Measurements from ENCODE around the gene ADK. TPM values are rescaled to one million over a fixed set of nuclear protein-coding genes. Genes with fewer than 3 reads are reported as not detected.
A peak's percentile ranks its signal among the peaks of the same experiment; 100 is the strongest.

The ADK gene
- 10 to 100 TPM in 2 of 4 donors, 1 to 10 TPM in 2; 7.2 to 32.3 (median 16.1) TPM for polyA plus RNA-seq
- long read RNA-seq, donor 1, transcript ADK-202 (11 exons, 2,083 nt) = major isoform, 17 of 17 reads
- long read RNA-seq, donor 1, partial matches to known transcripts = 0 of 17 reads
- long read RNA-seq, donor 1, other reads (novel, unspliced or antisense) = 0 of 17 reads
- long read RNA-seq, donor 2, partial matches to known transcripts = 0 of 4 reads
- long read RNA-seq, donor 2, other reads (novel, unspliced or antisense) = 0 of 4 reads
- long read RNA-seq, donor 3, partial matches to known transcripts = 0 of 4 reads
- long read RNA-seq, donor 3, other reads (novel, unspliced or antisense) = 0 of 4 reads
- long read RNA-seq, donor 4 = 0 reads
- long read RNA-seq, donor 5, partial matches to known transcripts = 0 of 2 reads
- long read RNA-seq, donor 5, other reads (novel, unspliced or antisense) = 0 of 2 reads
- long read RNA-seq, donor 6, partial matches to known transcripts = 0 of 5 reads
- long read RNA-seq, donor 6, other reads (novel, unspliced or antisense) = 0 of 5 reads
- long read RNA-seq, donor 7 = 0 reads
- long read RNA-seq, donor 8, partial matches to known transcripts = 0 of 1 reads
- long read RNA-seq, donor 8, other reads (novel, unspliced or antisense) = 0 of 1 reads
- long read RNA-seq, donor 9 = 0 reads
- long read RNA-seq, donor 10, transcript ADK-202 (11 exons, 2,083 nt) = major isoform, 6 of 7 reads
- long read RNA-seq, donor 10, partial matches to known transcripts = 0 of 7 reads
- long read RNA-seq, donor 10, other reads (novel, unspliced or antisense) = 0 of 7 reads

DNA sequence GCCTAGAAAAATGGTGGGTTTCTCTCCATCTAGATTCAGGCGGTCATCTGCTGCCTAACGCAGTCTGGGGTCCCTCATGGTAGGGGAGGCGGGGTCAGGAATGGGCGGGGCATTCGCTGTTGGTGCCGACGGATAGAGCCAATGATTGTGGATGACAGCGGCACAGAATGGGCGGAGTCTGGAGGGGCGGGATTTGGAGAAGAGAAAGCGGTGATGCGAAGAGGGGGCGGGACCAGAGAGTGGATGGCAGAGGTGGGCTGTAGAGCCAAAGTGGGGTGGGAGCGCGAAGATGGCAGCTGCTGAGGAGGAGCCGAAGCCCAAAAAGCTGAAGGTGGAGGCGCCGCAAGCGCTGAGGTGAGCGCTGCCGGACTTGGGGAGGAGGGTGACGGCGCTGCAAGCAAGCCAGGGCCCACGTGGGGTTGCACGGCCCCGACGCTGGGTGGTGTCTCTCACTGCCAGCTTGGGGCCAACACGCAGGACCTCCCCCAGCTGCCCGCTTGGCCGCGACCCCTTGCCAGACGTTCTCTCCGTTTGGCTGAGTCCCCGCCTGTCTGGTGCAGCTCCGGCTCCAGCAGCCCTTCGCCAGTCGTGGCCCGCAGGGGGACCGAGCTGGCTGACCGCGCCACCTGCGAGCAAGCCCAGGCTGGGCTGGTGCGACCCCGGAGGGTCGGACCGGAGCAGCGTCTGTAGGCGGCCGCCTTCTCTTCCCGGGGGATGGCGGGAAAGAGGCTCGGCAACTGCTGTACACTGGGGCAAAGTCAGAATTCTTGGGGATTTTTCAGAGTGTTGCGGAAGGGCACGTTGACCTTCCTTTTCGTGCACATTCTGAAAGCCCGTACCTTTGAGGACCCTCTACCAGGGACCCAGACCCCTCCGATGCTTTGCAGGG is at the start of gene ADK:
ADK (plus strand) TSS at position 232 of the 889 bp plus-strand sequence; CDS start at position 290, 58 bp downstream.
- FAIRE-seq = no peak
- H3K4me1 ChIP-seq (ENCODE audit: control insufficient read depth in 3 of 3, insufficient read depth in 2 of 3, low read depth in 1 of 3, low read length in 2 of 3) = peaks cover 1 to 4% (median 2%) of the 10 kb centered on the region in 3 donors
- WGBS, 3 donors = 0% methylated on average over 53 to 57 of the region's 57 CpGs

DNA sequence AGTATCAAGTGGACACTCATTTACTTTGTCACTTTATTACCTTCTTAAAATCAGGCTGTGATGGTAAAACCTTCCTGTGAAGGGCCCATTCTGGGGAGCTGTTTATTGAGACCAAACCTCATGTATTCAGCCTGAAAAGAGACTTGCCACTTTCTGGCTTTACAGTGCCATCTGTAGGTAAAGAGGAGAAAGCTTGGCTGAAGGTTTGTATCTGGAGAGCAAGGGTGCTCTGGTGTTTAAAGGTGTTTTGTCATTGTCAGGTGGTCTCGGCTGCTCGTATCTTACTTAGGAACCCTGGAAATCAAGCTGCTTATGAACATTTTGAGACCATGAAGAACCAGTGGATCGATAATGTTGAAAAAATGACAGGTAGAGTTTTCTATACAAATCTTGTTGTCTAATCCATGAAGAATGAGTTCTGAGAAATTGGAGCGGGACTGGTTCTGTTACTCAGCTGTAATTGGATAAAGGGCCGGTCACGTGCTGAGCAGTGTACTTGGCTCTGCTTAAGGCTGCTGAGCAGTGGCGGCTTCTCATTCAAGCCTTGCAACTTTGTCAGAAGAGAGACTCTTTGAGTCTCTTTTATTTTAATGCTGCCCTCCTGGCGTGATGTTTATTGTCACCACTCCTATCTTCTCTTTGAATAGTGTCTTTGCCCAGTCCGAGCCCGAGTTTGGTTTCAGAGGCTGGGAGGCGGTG is 47.3 kb upstream of the ADK start:
- FAIRE-seq = no peak

More for the DNA sequence above, at the start of gene ADK:
- no peaks in the 10 kb centered on the region for H3K9me3 ChIP-seq (ENCODE audit: control insufficient read depth in 2 of 2, insufficient read depth in 1 of 2, low read depth in 1 of 2, low read length in 1 of 2)
- H3K4me3 ChIP-seq (ENCODE audit: low read depth in 1 of 3, low read length in 3 of 3) = peak within 1 kb of the TSS; percentile 79 to 86 (median 84)
- peak within 1 kb of the TSS; percentile 68 to 92 (median 85) for H3K27ac ChIP-seq (ENCODE audit: low read depth in 1 of 3, low read length in 2 of 3)
- peak; percentile 99 to 100 for DNase-seq
- H3K27me3 ChIP-seq (ENCODE audit: control insufficient read depth in 3 of 3, insufficient read depth in 3 of 3, low read length in 3 of 3) = no peaks in the 10 kb centered on the region
- H3K36me3 ChIP-seq (ENCODE audit: control insufficient read depth in 3 of 3, insufficient read depth in 2 of 3, low read depth in 1 of 3, low read length in 3 of 3) = peaks cover 0 to 5% (median 0%) of the 10 kb centered on the region in 3 donors

DNA sequence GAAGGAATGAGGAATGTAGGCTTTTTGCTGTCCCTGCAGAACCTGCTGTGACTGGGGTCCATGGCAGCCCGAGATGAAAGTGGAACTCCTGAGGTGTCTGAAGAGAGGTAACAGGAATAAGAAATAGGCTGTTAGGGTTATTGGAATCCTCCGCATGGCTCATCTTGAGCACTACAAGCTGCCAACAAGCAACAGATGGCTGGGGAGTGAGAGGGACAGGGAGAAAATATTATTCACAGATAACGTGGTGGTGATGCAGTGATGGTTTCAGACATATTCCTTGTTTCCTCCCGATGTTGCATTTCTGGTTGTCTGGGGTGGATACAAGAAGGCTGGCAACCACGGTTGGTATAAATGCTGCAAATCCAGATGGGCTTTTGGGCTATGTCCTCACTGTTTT is 46.5 kb upstream of the ADK start:
- FAIRE-seq = no peak
- 88 to 92% (median 91%) methylated on average over 5 of the region's 5 CpGs for WGBS, 3 donors

More for the DNA sequence above, 47.3 kb upstream of the ADK start:
- WGBS, 3 donors = 89 to 93% (median 92%) methylated on average over 11 of the region's 11 CpGs
- Histone ChIP-seq H3K4me3 (ENCODE audit: low read depth in 1 of 3, low read length in 3 of 3) (no peak overlapping the region), H3K4me1 (ENCODE audit: control insufficient read depth in 3 of 3, insufficient read depth in 2 of 3, low read depth in 1 of 3, low read length in 2 of 3) (no peaks in the 10 kb centered on the region), H3K27ac (ENCODE audit: low read depth in 1 of 3, low read length in 2 of 3) (no peak overlapping the region), H3K9me3 (ENCODE audit: control insufficient read depth in 2 of 2, insufficient read depth in 1 of 2, low read depth in 1 of 2, low read length in 1 of 2) (no peaks in the 10 kb centered on the region), H3K27me3 (ENCODE audit: control insufficient read depth in 3 of 3, insufficient read depth in 3 of 3, low read length in 3 of 3) (no peaks in the 10 kb centered on the region), H3K36me3 (ENCODE audit: control insufficient read depth in 3 of 3, insufficient read depth in 2 of 3, low read depth in 1 of 3, low read length in 3 of 3) (peaks cover 13 to 48% (median 20%) of the 10 kb centered on the region in 3 donors)
- no peak for DNase-seq

DNA sequence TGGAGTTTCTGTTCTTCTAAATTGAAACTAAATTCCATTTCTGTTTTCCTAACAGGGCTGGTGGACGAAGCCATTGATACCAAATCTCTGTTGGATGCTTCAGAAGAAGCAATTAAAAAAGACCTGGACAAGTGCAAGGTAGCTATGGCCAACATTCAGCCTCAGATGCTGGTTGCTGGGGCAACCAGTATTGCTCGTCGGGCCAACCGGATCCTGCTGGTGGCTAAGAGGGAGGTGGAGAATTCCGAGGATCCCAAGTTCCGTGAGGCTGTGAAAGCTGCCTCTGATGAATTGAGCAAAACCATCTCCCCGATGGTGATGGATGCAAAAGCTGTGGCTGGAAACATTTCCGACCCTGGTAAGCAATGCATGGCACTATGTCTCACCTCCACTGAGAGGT is 46.0 kb upstream of the ADK start:
- H3K4me3 ChIP-seq (ENCODE audit: low read depth in 1 of 3, low read length in 3 of 3) = no peak overlapping the region
- 87 to 94% (median 89%) methylated on average over 8 of the region's 8 CpGs for WGBS, 3 donors
- no peaks in the 10 kb centered on the region for H3K4me1 ChIP-seq (ENCODE audit: control insufficient read depth in 3 of 3, insufficient read depth in 2 of 3, low read depth in 1 of 3, low read length in 2 of 3)
- peaks cover 17 to 53% (median 17%) of the 10 kb centered on the region in 3 donors for H3K36me3 ChIP-seq (ENCODE audit: control insufficient read depth in 3 of 3, insufficient read depth in 2 of 3, low read depth in 1 of 3, low read length in 3 of 3)
- H3K27me3 ChIP-seq (ENCODE audit: control insufficient read depth in 3 of 3, insufficient read depth in 3 of 3, low read length in 3 of 3) = no peaks in the 10 kb centered on the region
- no peak overlapping the region for H3K27ac ChIP-seq (ENCODE audit: low read depth in 1 of 3, low read length in 2 of 3)
- DNase-seq (no peak), FAIRE-seq (no peak)
- H3K9me3 ChIP-seq (ENCODE audit: control insufficient read depth in 2 of 2, insufficient read depth in 1 of 2, low read depth in 1 of 2, low read length in 1 of 2) = no peaks in the 10 kb centered on the region

More for the DNA sequence above, 46.5 kb upstream of the ADK start:
- no peak overlapping the region for H3K4me3 ChIP-seq (ENCODE audit: low read depth in 1 of 3, low read length in 3 of 3)
- no peaks in the 10 kb centered on the region for H3K4me1 ChIP-seq (ENCODE audit: control insufficient read depth in 3 of 3, insufficient read depth in 2 of 3, low read depth in 1 of 3, low read length in 2 of 3)
- no peak overlapping the region for H3K27ac ChIP-seq (ENCODE audit: low read depth in 1 of 3, low read length in 2 of 3)
- no peak for DNase-seq
- H3K36me3 ChIP-seq (ENCODE audit: control insufficient read depth in 3 of 3, insufficient read depth in 2 of 3, low read depth in 1 of 3, low read length in 3 of 3) = peaks cover 14 to 53% (median 18%) of the 10 kb centered on the region in 3 donors
- H3K27me3 ChIP-seq (ENCODE audit: control insufficient read depth in 3 of 3, insufficient read depth in 3 of 3, low read length in 3 of 3) = no peaks in the 10 kb centered on the region
- no peaks in the 10 kb centered on the region for H3K9me3 ChIP-seq (ENCODE audit: control insufficient read depth in 2 of 2, insufficient read depth in 1 of 2, low read depth in 1 of 2, low read length in 1 of 2)

DNA sequence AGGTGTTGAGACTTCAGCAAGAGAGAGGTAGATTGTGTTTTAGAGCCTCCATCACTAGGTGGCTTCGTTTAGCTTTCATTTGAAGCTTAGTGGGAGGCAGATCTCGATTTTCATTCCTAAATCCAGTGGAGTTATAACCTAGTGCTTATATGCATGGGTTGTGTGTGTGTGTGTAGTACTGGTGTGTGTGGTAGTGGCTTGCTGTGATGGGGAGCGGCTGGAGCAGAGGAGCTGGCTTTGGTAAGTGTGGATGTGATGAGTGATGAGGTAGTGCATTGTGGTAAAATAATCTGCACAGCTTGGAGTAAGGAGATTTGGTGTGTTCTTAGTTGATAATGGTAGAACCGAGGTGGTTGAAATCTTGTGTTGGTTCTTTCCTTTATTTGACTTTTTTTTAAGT is 43.6 kb upstream of the ADK start:
- peaks cover 20 to 60% (median 28%) of the 10 kb centered on the region in 3 donors for H3K36me3 ChIP-seq (ENCODE audit: control insufficient read depth in 3 of 3, insufficient read depth in 2 of 3, low read depth in 1 of 3, low read length in 3 of 3)
- no peaks in the 10 kb centered on the region for H3K9me3 ChIP-seq (ENCODE audit: control insufficient read depth in 2 of 2, insufficient read depth in 1 of 2, low read depth in 1 of 2, low read length in 1 of 2)
- no peak overlapping the region for H3K4me3 ChIP-seq (ENCODE audit: low read depth in 1 of 3, low read length in 3 of 3)
- no peaks in the 10 kb centered on the region for H3K27me3 ChIP-seq (ENCODE audit: control insufficient read depth in 3 of 3, insufficient read depth in 3 of 3, low read length in 3 of 3)
- FAIRE-seq = no peak
- H3K27ac ChIP-seq (ENCODE audit: low read depth in 1 of 3, low read length in 2 of 3) = no peak overlapping the region
- no peaks in the 10 kb centered on the region for H3K4me1 ChIP-seq (ENCODE audit: control insufficient read depth in 3 of 3, insufficient read depth in 2 of 3, low read depth in 1 of 3, low read length in 2 of 3)
- WGBS, 3 donors = 84 to 88% (median 87%) methylated on average over 4 of the region's 4 CpGs
- DNase-seq = no peak

DNA sequence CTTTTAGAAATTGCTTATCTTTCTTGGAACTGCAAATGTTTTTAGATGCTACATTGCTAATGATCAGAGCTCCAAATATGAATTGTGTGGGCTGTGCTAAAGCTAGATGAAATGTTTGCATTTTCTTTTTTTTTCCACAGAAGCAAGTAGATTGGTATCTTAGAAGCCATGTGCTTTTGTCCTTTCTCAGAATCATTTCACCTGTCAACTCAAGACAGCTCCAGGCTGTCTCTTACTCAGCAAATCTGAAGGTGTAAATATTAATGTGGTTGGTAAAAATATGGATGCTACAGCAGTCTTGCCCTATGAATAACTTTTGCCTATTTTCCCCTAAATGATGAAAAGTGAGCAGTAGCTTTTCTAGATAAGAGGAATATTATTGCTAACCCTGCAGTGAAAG is 41.6 kb upstream of the ADK start:
- no peak for DNase-seq
- H3K4me3 ChIP-seq (ENCODE audit: low read depth in 1 of 3, low read length in 3 of 3) = no peak overlapping the region
- no peaks in the 10 kb centered on the region for H3K9me3 ChIP-seq (ENCODE audit: control insufficient read depth in 2 of 2, insufficient read depth in 1 of 2, low read depth in 1 of 2, low read length in 1 of 2)
- no peaks in the 10 kb centered on the region for H3K4me1 ChIP-seq (ENCODE audit: control insufficient read depth in 3 of 3, insufficient read depth in 2 of 3, low read depth in 1 of 3, low read length in 2 of 3)
- H3K27me3 ChIP-seq (ENCODE audit: control insufficient read depth in 3 of 3, insufficient read depth in 3 of 3, low read length in 3 of 3) = no peaks in the 10 kb centered on the region
- FAIRE-seq = no peak
- H3K27ac ChIP-seq (ENCODE audit: low read depth in 1 of 3, low read length in 2 of 3) = no peak overlapping the region
- peaks cover 16 to 65% (median 34%) of the 10 kb centered on the region in 3 donors for H3K36me3 ChIP-seq (ENCODE audit: control insufficient read depth in 3 of 3, insufficient read depth in 2 of 3, low read depth in 1 of 3, low read length in 3 of 3)

DNA sequence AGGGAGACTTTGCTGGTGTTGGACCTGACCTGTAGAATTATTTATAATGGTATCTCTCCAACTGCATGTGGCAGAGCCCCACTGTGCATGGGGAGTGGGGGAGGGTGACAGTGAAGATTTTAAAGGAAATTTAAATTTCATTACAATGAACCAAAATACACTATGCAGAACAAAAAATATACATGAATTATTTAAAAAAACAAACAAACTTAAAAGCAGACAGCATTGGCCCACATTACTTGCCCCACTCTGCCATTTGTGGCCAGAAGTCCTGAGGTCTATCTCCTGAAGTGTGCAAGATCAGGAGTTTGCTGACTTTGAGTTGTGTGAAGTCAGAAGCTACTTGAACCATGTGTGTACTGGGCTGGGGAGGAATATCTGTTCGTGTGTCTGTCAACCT is 40.9 kb upstream of the ADK start:
- Histone ChIP-seq H3K4me3 (ENCODE audit: low read depth in 1 of 3, low read length in 3 of 3) (no peak overlapping the region), H3K27ac (ENCODE audit: low read depth in 1 of 3, low read length in 2 of 3) (no peak overlapping the region), H3K27me3 (ENCODE audit: control insufficient read depth in 3 of 3, insufficient read depth in 3 of 3, low read length in 3 of 3) (no peaks in the 10 kb centered on the region), H3K9me3 (ENCODE audit: control insufficient read depth in 2 of 2, insufficient read depth in 1 of 2, low read depth in 1 of 2, low read length in 1 of 2) (no peaks in the 10 kb centered on the region), H3K36me3 (ENCODE audit: control insufficient read depth in 3 of 3, insufficient read depth in 2 of 3, low read depth in 1 of 3, low read length in 3 of 3) (peaks cover 21 to 67% (median 33%) of the 10 kb centered on the region in 3 donors), H3K4me1 (ENCODE audit: control insufficient read depth in 3 of 3, insufficient read depth in 2 of 3, low read depth in 1 of 3, low read length in 2 of 3) (no peaks in the 10 kb centered on the region)
- no peak for DNase-seq
- FAIRE-seq = no peak
- 89 to 95% (median 89%) methylated on average over 1 of the region's 1 CpG for WGBS, 3 donors

All from small intestine (tissue), 16 donors.